H1 (cell line): Measurements from ENCODE around the gene MYO9B. TPM values are rescaled to one million over a fixed set of nuclear protein-coding genes. Genes with fewer than 3 reads are reported as not detected.

Source experiments
- CTCF ChIA-PET: fragments of 300-600 bp; sonication (Branson Sonifier 250); formaldehyde crosslinking; loops from one replicate; lab custom pipeline; 2021; ENCODE audit not compliant: partially characterized antibody; lab: Charles Lee
- POLR2A ChIA-PET: fragments of 300-600 bp; sonication (Branson Sonifier 250); formaldehyde crosslinking; loops from one replicate; lab custom pipeline; 2021; ENCODE audit warnings: inconsistent platforms; ENCODE audit not compliant: partially characterized antibody; lab: Charles Lee
- DNase-seq, 2 experiments: peaks; one replicate each; pipeline versions ENCODE4 v3.0.0 to v3.0.0-alpha.2; 2010 to 2022; ENCODE audit warnings: low spot score in 2 of 2, low read depth in 1 of 2, mixed read lengths in 1 of 2
- FAIRE-seq: peaks from 2 replicates; lab custom pipeline; 2011; peaks lifted over from hg19 to GRCh38; lab: Jason Lieb, UNC
- H2AFZ ChIP-seq: 2 replicates; pipeline ENCODE4 v1.8.1; 2012; ENCODE audit warnings: low read length, inconsistent platforms
- H2AK5ac ChIP-seq: 2 replicates; pipeline ENCODE4 v1.6.1; 2013; ENCODE audit warnings: low read depth, low read length
- H2BK120ac ChIP-seq: replicated peaks from 2 replicates; pipeline ENCODE3; 2013; ENCODE audit warnings: low read depth, low read length, inconsistent platforms
- H2BK12ac ChIP-seq: 2 replicates; pipeline ENCODE4 v1.6.1; 2013; ENCODE audit warnings: low read depth, low read length
- H2BK15ac ChIP-seq: 2 replicates; pipeline ENCODE4 v1.6.1; 2013; ENCODE audit warnings: low read length
- H2BK20ac ChIP-seq: 2 replicates; pipeline ENCODE4 v1.6.1; 2013; ENCODE audit warnings: low read length
- H2BK5ac ChIP-seq: 2 replicates; pipeline ENCODE4 v1.6.1; 2013; ENCODE audit warnings: low read depth, low read length
- H3K14ac ChIP-seq: 2 replicates; pipeline ENCODE4 v1.6.1; 2013; ENCODE audit warnings: inconsistent platforms; ENCODE audit not compliant: insufficient read length
- H3K18ac ChIP-seq: 2 replicates; pipeline ENCODE4 v1.6.1; 2013; ENCODE audit warnings: low read length; ENCODE audit errors: extremely low read depth
- H3K23ac ChIP-seq: 2 replicates; pipeline ENCODE4 v1.6.1; 2013; ENCODE audit warnings: inconsistent platforms; ENCODE audit not compliant: insufficient read length
- H3K23me2 ChIP-seq: 2 replicates; pipeline ENCODE4 v1.6.1; 2013; ENCODE audit warnings: low read depth, low read length
- H3K27ac ChIP-seq: 2 replicates; pipeline ENCODE4 v1.6.1; 2011; ENCODE audit warnings: low read depth, low read length, inconsistent platforms
- H3K27me3 ChIP-seq, 4 experiments: replicated peaks in 1 of 4; 1 replicate in 1 of 4; 2 replicates in 3 of 4; pipeline versions ENCODE4 v1.6.1 to v1.8.1; 2011 to 2013; ENCODE audit warnings: low read length in 3 of 4, mild to moderate bottlenecking in 3 of 4, inconsistent platforms in 2 of 4, mixed read lengths in 2 of 4, moderate library complexity in 1 of 4; ENCODE audit not compliant: control insufficient read depth in 3 of 4, insufficient read depth in 3 of 4; ENCODE audit errors: extremely low read depth in 1 of 4
- H3K36me3 ChIP-seq, 4 experiments: 2 replicates each; pipeline versions ENCODE4 v1.6.1 to v1.8.1; 2011 to 2013; ENCODE audit warnings: mild to moderate bottlenecking in 4 of 4, low read length in 3 of 4, moderate library complexity in 2 of 4, control low read depth in 1 of 4, inconsistent platforms in 1 of 4; ENCODE audit not compliant: insufficient read depth in 4 of 4, control insufficient read depth in 2 of 4
- H3K4ac ChIP-seq: replicated peaks from 2 replicates; pipeline ENCODE3; 2013; ENCODE audit warnings: low read length, low read depth, mixed read lengths, inconsistent platforms; ENCODE audit not compliant: insufficient read length
- H3K4me1 ChIP-seq, 4 experiments: replicated peaks in 1 of 4; 1 replicate in 1 of 4; 2 replicates in 3 of 4; pipeline versions ENCODE4 v1.6.1 to v1.8.1; 2011 to 2013; ENCODE audit warnings: low read length in 3 of 4, inconsistent platforms in 2 of 4, mixed read lengths in 1 of 4; ENCODE audit not compliant: insufficient read depth in 4 of 4, control insufficient read depth in 3 of 4
- H3K4me2 ChIP-seq, 2 experiments: 2 replicates each; pipeline versions ENCODE4 v1.6.1 to v1.8.1; 2011 to 2013; ENCODE audit warnings: low read depth in 2 of 2, low read length in 2 of 2, control low read depth in 1 of 2, inconsistent platforms in 1 of 2, mild to moderate bottlenecking in 1 of 2; ENCODE audit not compliant: insufficient read depth in 1 of 2
- H3K4me3 ChIP-seq, 4 experiments: fragments of 200-600, 300-600 bp in 1 of 4; sonication (generic), shearing (Covaris generic), sonication (Bioruptor Twin) in 1 of 4; 2 replicates each; pipeline versions ENCODE4 v1.5.1 to v1.8.1; 2011 to 2016; ENCODE audit warnings: low read length in 4 of 4, low read depth in 3 of 4, control low read depth in 2 of 4, inconsistent platforms in 2 of 4, mild to moderate bottlenecking in 2 of 4, mixed read lengths in 1 of 4, moderate library complexity in 1 of 4; ENCODE audit not compliant: insufficient read depth in 2 of 4; ENCODE audit errors: extremely low read depth in 1 of 4
- H3K56ac ChIP-seq: replicated peaks from 2 replicates; pipeline ENCODE3; 2013; ENCODE audit warnings: low read depth, mild to moderate bottlenecking, mixed read lengths, low read length, inconsistent platforms; ENCODE audit not compliant: insufficient read length
- H3K79me1 ChIP-seq: 2 replicates; pipeline ENCODE4 v1.6.1; 2013; ENCODE audit warnings: low read depth, low read length, control low read depth
- H3K79me2 ChIP-seq, 2 experiments: 2 replicates each; pipeline versions ENCODE4 v1.6.1 to v1.8.1; 2012 to 2013; ENCODE audit warnings: low read length in 2 of 2, mild to moderate bottlenecking in 2 of 2, inconsistent platforms in 1 of 2; ENCODE audit not compliant: insufficient read depth in 2 of 2, control insufficient read depth in 1 of 2
- H3K9ac ChIP-seq, 4 experiments: replicated peaks in 1 of 4; 1 replicate in 1 of 4; 2 replicates in 3 of 4; pipeline versions ENCODE4 v1.6.1 to v1.8.1; 2011 to 2013; ENCODE audit warnings: low read depth in 3 of 4, low read length in 3 of 4, control low read depth in 2 of 4, mild to moderate bottlenecking in 2 of 4, moderate library complexity in 2 of 4, inconsistent platforms in 1 of 4; ENCODE audit errors: extremely low read depth in 1 of 4
- H3K9me3 ChIP-seq, 2 experiments: 2 replicates each; pipeline versions ENCODE4 v1.6.1 to v1.8.1; 2012 to 2013; ENCODE audit warnings: mild to moderate bottlenecking in 2 of 2, moderate library complexity in 2 of 2, control low read depth in 1 of 2, inconsistent platforms in 1 of 2, low read depth in 1 of 2, low read length in 1 of 2, mixed read lengths in 1 of 2; ENCODE audit not compliant: insufficient read depth in 2 of 2
- H4K20me1 ChIP-seq, 2 experiments: replicated peaks in 1 of 2; 2 replicates each; pipeline versions ENCODE3 to v1.8.1; 2011 to 2013; ENCODE audit warnings: inconsistent platforms in 2 of 2, low read length in 2 of 2, mild to moderate bottlenecking in 1 of 2; ENCODE audit not compliant: insufficient read depth in 2 of 2, control insufficient read depth in 1 of 2
- H4K5ac ChIP-seq: 2 replicates; pipeline ENCODE4 v1.6.1; 2013; ENCODE audit warnings: low read length, low read depth, mixed read lengths, inconsistent platforms; ENCODE audit not compliant: insufficient read length
- H4K8ac ChIP-seq: 2 replicates; pipeline ENCODE4 v1.8.0; 2013; ENCODE audit warnings: mild to moderate bottlenecking, moderate library complexity, low read length, inconsistent platforms; ENCODE audit not compliant: insufficient read depth; ENCODE audit errors: extremely low read depth
- H4K91ac ChIP-seq: replicated peaks from 2 replicates; pipeline ENCODE3; 2013; ENCODE audit warnings: low read length, mixed read lengths, inconsistent platforms; ENCODE audit not compliant: insufficient read length
- SAP30 ChIP-seq: fragments of 300-600 bp; sonication (generic); IDR thresholded peaks from 2 replicates; pipeline ENCODE4 v1.7.1; 2012; ENCODE audit warnings: low read length, moderate library complexity, mild to moderate bottlenecking, inconsistent platforms; ENCODE audit not compliant: insufficient read depth, insufficient replicate concordance
- WGBS, 2 experiments: shearing (Covaris generic) in 1 of 2; methylation state at CpG; one replicate each; pipeline versions ENCODE4 v1.1.6 to v1.1.7; 2013 to 2015; ENCODE audit warnings: low lambda C conversion rate in 2 of 2, mixed read lengths in 2 of 2, inconsistent platforms in 1 of 2, low coverage in 1 of 2, missing lambda C conversion rate in 1 of 2; ENCODE audit not compliant: insufficient replicate concordance in 2 of 2, insufficient coverage in 1 of 2, insufficient read length in 1 of 2; ENCODE audit errors: extremely low coverage in 1 of 2, missing lambda C conversion rate in 1 of 2; 5-methylcytosine and 5-hydroxymethylcytosine counted together
- polyA plus RNA-seq, 7 experiments: library from polyadenylated mRNA; depleted of rRNA in 3 of 7; stranded (reverse) in 5 of 7; unstranded in 2 of 7; fragments of >200 nt in 5 of 7; fragments of 200-250 nt in 2 of 7; gene quantifications; 1 replicate in 5 of 7; 2 replicates in 1 of 7; 4 replicates in 1 of 7; pipeline versions ENCODE4 v1.2.1 to v1.2.3, GENCODE V29; 2011 to 2013; ENCODE audit warnings: missing spikeins in 2 of 7, mixed read lengths in 2 of 7
- total RNA-seq: library from RNA; stranded (reverse); fragmentation: NEBNext Ultra II Directional; extraction: Animal tissue kit (Norgen Biotek cat#: 25700); gene quantifications from 2 replicates; pipeline ENCODE4 v1.2.1, GENCODE V29; 2021

MYO9B gene
- total and polyA plus RNA-seq, 2 of the 8 experiments (the other 6 are each of a cell fraction or from before 2014, with no cell fraction given): 27.6 to 77.1 TPM

DNA sequence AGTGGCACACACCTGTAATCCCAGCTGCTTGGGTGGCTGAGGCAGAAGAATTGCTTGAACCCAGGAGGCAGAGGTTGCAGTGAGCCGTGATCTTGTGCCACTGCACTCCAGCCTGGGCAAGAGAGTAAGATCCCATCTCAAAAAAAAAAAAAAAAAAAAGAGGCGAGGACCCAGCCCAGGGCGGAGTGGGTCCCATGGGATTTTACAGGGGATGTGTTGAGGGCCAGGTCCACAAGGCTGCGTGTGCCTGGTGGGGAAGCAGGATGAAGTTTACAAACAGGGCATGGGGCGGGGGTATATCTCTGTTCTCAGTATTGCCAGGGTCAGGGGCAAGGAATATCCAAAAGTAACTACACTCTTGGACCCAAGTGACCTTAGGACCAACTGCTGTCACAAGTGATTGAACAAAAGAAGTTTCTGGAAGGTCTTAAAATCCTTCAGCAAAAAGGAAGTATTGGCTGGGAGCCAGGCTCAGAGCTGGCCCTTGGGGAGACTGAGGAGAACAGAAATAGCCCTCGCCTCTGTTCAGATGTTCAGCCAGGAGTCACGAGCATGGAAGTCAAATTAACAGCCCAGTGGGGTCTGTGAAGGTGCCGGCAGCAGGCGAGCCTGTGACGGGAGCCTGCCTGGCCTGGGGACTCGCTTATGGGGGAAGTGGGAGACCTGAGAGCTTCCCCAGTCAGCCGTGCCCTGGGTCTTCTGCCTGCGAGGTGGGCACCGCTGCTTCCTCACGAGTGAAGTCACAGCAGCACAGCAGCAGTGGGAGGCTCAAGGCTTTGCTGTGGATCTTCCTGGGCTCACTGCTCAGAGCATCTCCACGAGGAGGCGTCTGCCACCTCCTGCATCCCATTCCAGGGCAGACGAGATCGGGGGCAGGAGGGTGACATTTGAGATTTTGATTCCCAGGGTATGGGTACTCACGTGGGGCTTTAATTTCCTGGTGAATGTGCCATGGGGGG is 6.4 kb downstream of the MYO9B start:
- Histone ChIP-seq H3K14ac (no peak overlapping the region), H3K79me2 (peaks cover 4 to 75% of the 10 kb centered on the region in 2 experiments; a peak in 2 of 4 replicates), H3K23me2 (no peaks in the 10 kb centered on the region), H3K56ac (no peak overlapping the region), H3K4me2 (no peak overlapping the region), H4K8ac (peak overlapping the region; percentile 15; the same call in 1 of the 2 replicates), H3K36me3 (no peaks in the 10 kb centered on the region; a peak in 1 of 8 replicates), H3K9me3 (no peaks in the 10 kb centered on the region), H2BK120ac (no peak overlapping the region), H3K27ac (no peak overlapping the region), H2AK5ac (no peak overlapping the region), H2BK12ac (0 out of 2 replicates have a peak overlapping the region, but pooled peaks have one; percentile 17), H3K4me3 (no peak overlapping the region), H3K9ac (no peak overlapping the region), H4K20me1 (peaks cover 13 to 34% of the 10 kb centered on the region in 2 experiments), H2BK15ac (no peak overlapping the region), H4K5ac (no peak overlapping the region), H3K23ac (no peak overlapping the region), H4K91ac (no peak overlapping the region), H2AFZ (no peak overlapping the region), H3K4ac (no peak overlapping the region), H3K4me1 (peaks cover 0 to 5% (median 2%) of the 10 kb centered on the region in 4 experiments; a peak in 3 of 7 replicates), H2BK20ac (no peak overlapping the region), H3K27me3 (no peaks in the 10 kb centered on the region), H3K79me1 (peaks cover 28% of the 10 kb centered on the region), H3K18ac (no peak overlapping the region), H2BK5ac (no peak overlapping the region)
- WGBS, 2 experiments: 83% methylated on average over 19 of the region's 20 CpGs; no CpG with 5 or more reads in 1 of the 2 experiments
- no peak for FAIRE-seq
- CTCF ChIA-PET: no interaction called here
- no peak for TF ChIP-seq SAP30
- no peak for DNase-seq
- POLR2A ChIA-PET: no interaction called here
